SK-N-SH (cell line): Measurements from ENCODE around the gene ZNF646. TPM values are rescaled to one million over a fixed set of nuclear protein-coding genes. Genes with fewer than 3 reads are reported as not detected.

ENCODE experiments used
- CTCF ChIA-PET: fragments of 300-600, 350-600 bp; formaldehyde crosslinking; extraction: SDS; loops from one replicate; lab custom pipeline; 2021; lab: Yijun Ruan, JAX
- POLR2A ChIA-PET: fragments of 350-600 bp; sonication (Branson Sonifier 250); formaldehyde crosslinking; extraction: SDS; loops from one replicate; lab custom pipeline; 2020; ENCODE audit warnings: antibody characterized with exemption, inconsistent platforms; lab: Yijun Ruan, JAX
- DNase-seq: peaks from one replicate; pipeline ENCODE4 v3.0.0; 2012
- H2AFZ ChIP-seq: fragments of 200-600 bp; sonication (generic); 2 replicates; pipeline ENCODE4 v1.8.1; 2016; ENCODE audit warnings: antibody characterized with exemption, mild to moderate bottlenecking, low read depth
- H3F3A ChIP-seq: fragments of 200-600 bp; sonication (generic); replicated peaks from 2 replicates; pipeline ENCODE3; 2016; ENCODE audit warnings: antibody characterized with exemption, mild to moderate bottlenecking; ENCODE audit not compliant: insufficient read depth
- H3K27ac ChIP-seq, 2 experiments: fragments of 200-500 bp in 1 of 2; fragments of 200-600 bp in 1 of 2; sonication (Bioruptor generic) in 1 of 2; sonication (generic), shearing (Covaris generic) in 1 of 2; 2 replicates each; pipeline versions ENCODE4 v1.5.1 to v1.6.1; 2014 to 2016; ENCODE audit warnings: low read depth in 2 of 2, inconsistent platforms in 1 of 2, low read length in 1 of 2, mild to moderate bottlenecking in 1 of 2, mixed read lengths in 1 of 2
- H3K27me3 ChIP-seq: fragments of 200-600 bp; sonication (generic), shearing (Covaris generic); 2 replicates; pipeline ENCODE4 v1.6.1; 2016; ENCODE audit warnings: mixed run types; ENCODE audit not compliant: insufficient read depth
- H3K36me3 ChIP-seq, 2 experiments: fragments of 200-500 bp in 1 of 2; fragments of 200-600 bp in 1 of 2; sonication (Bioruptor generic) in 1 of 2; sonication (generic) in 1 of 2; replicated peaks in 1 of 2; 2 replicates each; pipeline versions ENCODE3 to v1.5.1; 2014 to 2016; ENCODE audit warnings: low read length in 1 of 2, mild to moderate bottlenecking in 1 of 2; ENCODE audit not compliant: insufficient read depth in 2 of 2, control insufficient read depth in 1 of 2
- H3K4me1 ChIP-seq, 2 experiments: fragments of 200-500 bp in 1 of 2; fragments of 200-600 bp in 1 of 2; sonication (Bioruptor generic) in 1 of 2; sonication (generic), shearing (Covaris generic) in 1 of 2; 2 replicates each; pipeline versions ENCODE4 v1.5.1 to v1.6.1; 2014 to 2016; ENCODE audit warnings: low read depth in 1 of 2, low read length in 1 of 2, mixed run types in 1 of 2; ENCODE audit not compliant: insufficient read depth in 2 of 2, control insufficient read depth in 1 of 2
- H3K4me2 ChIP-seq: fragments of 200-600 bp; sonication (generic), shearing (Covaris generic); 2 replicates; pipeline ENCODE4 v1.6.1; 2017; ENCODE audit warnings: mixed run types
- H3K4me3 ChIP-seq, 2 experiments: fragments of 200-500 bp in 1 of 2; fragments of 200-600 bp in 1 of 2; sonication (Bioruptor generic) in 1 of 2; sonication (generic), shearing (Covaris generic) in 1 of 2; 2 replicates each; pipeline versions ENCODE4 v1.5.1 to v1.8.1; 2014 to 2016; ENCODE audit warnings: low read depth in 2 of 2, inconsistent platforms in 1 of 2, low read length in 1 of 2, mild to moderate bottlenecking in 1 of 2, mixed read lengths in 1 of 2, moderate library complexity in 1 of 2
- H3K79me2 ChIP-seq: fragments of 200-600 bp; sonication (generic); 2 replicates; pipeline ENCODE4 v1.8.1; 2017; ENCODE audit warnings: mild to moderate bottlenecking; ENCODE audit not compliant: insufficient read depth
- H3K9ac ChIP-seq: fragments of 200-600 bp; sonication (generic); 2 replicates; pipeline ENCODE4 v1.6.1; 2017; ENCODE audit warnings: mixed run types
- H3K9me2 ChIP-seq: fragments of 200-600 bp; sonication (generic); 2 replicates; pipeline ENCODE4 v1.6.1; 2017; ENCODE audit warnings: mixed run types
- H3K9me3 ChIP-seq: fragments of 200-600 bp; sonication (generic); 2 replicates; pipeline ENCODE4 v1.6.1; 2017; ENCODE audit warnings: mixed run types, mild to moderate bottlenecking, moderate library complexity
- H4K20me1 ChIP-seq: fragments of 200-600 bp; sonication (generic); 2 replicates; pipeline ENCODE4 v1.6.1; 2017; ENCODE audit warnings: mild to moderate bottlenecking, mixed run types; ENCODE audit not compliant: insufficient read depth
- EP300 ChIP-seq, 2 experiments: IDR thresholded peaks; 2 replicates each; pipeline versions ENCODE4 v1.4.0 to v1.6.1; 2012; ENCODE audit warnings: borderline replicate concordance in 1 of 2, low read depth in 1 of 2, low read length in 1 of 2
- EZH2phosphoT487 ChIP-seq: fragments of 200-600 bp; sonication (generic); IDR thresholded peaks from 2 replicates; pipeline ENCODE4 v1.6.1; 2017; ENCODE audit warnings: low read depth, mixed run types, mild to moderate bottlenecking, antibody characterized with exemption, moderate library complexity, borderline replicate concordance
- FOXJ3 ChIP-seq: sonication (generic); formaldehyde crosslinking; IDR thresholded peaks from 2 replicates; pipeline ENCODE4 v1.5.1; 2020; ENCODE audit warnings: mild to moderate bottlenecking, missing genetic modification reagents
- GABPA ChIP-seq: IDR thresholded peaks from 2 replicates; pipeline ENCODE4 v1.4.0; 2012; ENCODE audit warnings: low read depth, mild to moderate bottlenecking
- GATA2 ChIP-seq: sonication (generic); formaldehyde crosslinking; IDR thresholded peaks from 2 replicates; pipeline ENCODE4 v1.5.0; 2020; ENCODE audit warnings: mild to moderate bottlenecking, missing genetic modification reagents
- JUND ChIP-seq: IDR thresholded peaks from 2 replicates; pipeline ENCODE4 v1.4.0; 2012
- MAX ChIP-seq: IDR thresholded peaks from 2 replicates; pipeline ENCODE4 v1.4.0; 2012; ENCODE audit warnings: low read depth
- MEF2A ChIP-seq: IDR thresholded peaks from 2 replicates; pipeline ENCODE4 v1.4.0; 2012; ENCODE audit warnings: low read depth, borderline replicate concordance
- MXI1 ChIP-seq: IDR thresholded peaks from 2 replicates; pipeline ENCODE4 v1.6.1; 2012; ENCODE audit warnings: mild to moderate bottlenecking, low read depth, low read length, improper control_type of control experiment
- NFIC ChIP-seq: IDR thresholded peaks from 2 replicates; pipeline ENCODE4 v1.4.0; 2012; ENCODE audit warnings: borderline replicate concordance
- POLR2AphosphoS5 ChIP-seq: IDR thresholded peaks from 2 replicates; pipeline ENCODE4 v1.6.1; 2012; ENCODE audit warnings: low read depth, low read length
- RAD21 ChIP-seq: IDR thresholded peaks from 2 replicates; pipeline ENCODE4 v1.6.1; 2012; ENCODE audit warnings: mild to moderate bottlenecking, low read length
- RXRA ChIP-seq: IDR thresholded peaks from 2 replicates; pipeline ENCODE4 v1.4.0; 2012; ENCODE audit warnings: low read depth, mild to moderate bottlenecking, borderline replicate concordance
- SIN3A ChIP-seq: IDR thresholded peaks from 2 replicates; pipeline ENCODE4 v1.6.1; 2012; ENCODE audit warnings: low read depth, mild to moderate bottlenecking, low read length, moderate library complexity, borderline replicate concordance
- TAF1 ChIP-seq: IDR thresholded peaks from 2 replicates; pipeline ENCODE4 v1.6.1; 2012; ENCODE audit warnings: low read depth, mild to moderate bottlenecking, low read length, moderate library complexity, borderline replicate concordance
- TCF12 ChIP-seq: IDR thresholded peaks from 2 replicates; pipeline ENCODE4 v1.4.0; 2012
- TEAD4 ChIP-seq: IDR thresholded peaks from 2 replicates; pipeline ENCODE4 v1.4.0; 2012; ENCODE audit warnings: mild to moderate bottlenecking, borderline replicate concordance; ENCODE audit not compliant: insufficient read depth
- YY1 ChIP-seq: IDR thresholded peaks from 2 replicates; pipeline ENCODE4 v1.4.0; 2012; ENCODE audit warnings: low read depth, mild to moderate bottlenecking
- WGBS: methylation state at CpG from one replicate; pipeline ENCODE4 v1.1.6; 2017; ENCODE audit warnings: low lambda C conversion rate; 5-methylcytosine and 5-hydroxymethylcytosine counted together
- polyA plus RNA-seq, 3 experiments: library from polyadenylated mRNA; depleted of rRNA; stranded (reverse); fragments of >200 nt; gene quantifications; 2 replicates each; pipeline ENCODE4 v1.2.3, GENCODE V29; 2012
- TF ChIP-seq, protein P1 (sequence below): fragments of 150-350 bp; IDR thresholded peaks from 2 replicates; pipeline ENCODE4 v1.6.1; 2017; ENCODE audit warnings: antibody characterized with exemption, low read length, low read depth, borderline replicate concordance
- TF ChIP-seq, protein P2 (sequence below): IDR thresholded peaks from 2 replicates; pipeline ENCODE4; 2012
- TF ChIP-seq, protein P3 (sequence below): fragments of 200-600 bp; sonication (generic); IDR thresholded peaks from 2 replicates; pipeline ENCODE4 v1.6.1; 2017; ENCODE audit warnings: antibody characterized with exemption, mild to moderate bottlenecking, moderate library complexity
- TF ChIP-seq, protein P4 (sequence below): IDR thresholded peaks from 2 replicates; pipeline ENCODE4 v1.4.0; 2012; ENCODE audit warnings: low read depth, borderline replicate concordance

Gene ZNF646, protein sequence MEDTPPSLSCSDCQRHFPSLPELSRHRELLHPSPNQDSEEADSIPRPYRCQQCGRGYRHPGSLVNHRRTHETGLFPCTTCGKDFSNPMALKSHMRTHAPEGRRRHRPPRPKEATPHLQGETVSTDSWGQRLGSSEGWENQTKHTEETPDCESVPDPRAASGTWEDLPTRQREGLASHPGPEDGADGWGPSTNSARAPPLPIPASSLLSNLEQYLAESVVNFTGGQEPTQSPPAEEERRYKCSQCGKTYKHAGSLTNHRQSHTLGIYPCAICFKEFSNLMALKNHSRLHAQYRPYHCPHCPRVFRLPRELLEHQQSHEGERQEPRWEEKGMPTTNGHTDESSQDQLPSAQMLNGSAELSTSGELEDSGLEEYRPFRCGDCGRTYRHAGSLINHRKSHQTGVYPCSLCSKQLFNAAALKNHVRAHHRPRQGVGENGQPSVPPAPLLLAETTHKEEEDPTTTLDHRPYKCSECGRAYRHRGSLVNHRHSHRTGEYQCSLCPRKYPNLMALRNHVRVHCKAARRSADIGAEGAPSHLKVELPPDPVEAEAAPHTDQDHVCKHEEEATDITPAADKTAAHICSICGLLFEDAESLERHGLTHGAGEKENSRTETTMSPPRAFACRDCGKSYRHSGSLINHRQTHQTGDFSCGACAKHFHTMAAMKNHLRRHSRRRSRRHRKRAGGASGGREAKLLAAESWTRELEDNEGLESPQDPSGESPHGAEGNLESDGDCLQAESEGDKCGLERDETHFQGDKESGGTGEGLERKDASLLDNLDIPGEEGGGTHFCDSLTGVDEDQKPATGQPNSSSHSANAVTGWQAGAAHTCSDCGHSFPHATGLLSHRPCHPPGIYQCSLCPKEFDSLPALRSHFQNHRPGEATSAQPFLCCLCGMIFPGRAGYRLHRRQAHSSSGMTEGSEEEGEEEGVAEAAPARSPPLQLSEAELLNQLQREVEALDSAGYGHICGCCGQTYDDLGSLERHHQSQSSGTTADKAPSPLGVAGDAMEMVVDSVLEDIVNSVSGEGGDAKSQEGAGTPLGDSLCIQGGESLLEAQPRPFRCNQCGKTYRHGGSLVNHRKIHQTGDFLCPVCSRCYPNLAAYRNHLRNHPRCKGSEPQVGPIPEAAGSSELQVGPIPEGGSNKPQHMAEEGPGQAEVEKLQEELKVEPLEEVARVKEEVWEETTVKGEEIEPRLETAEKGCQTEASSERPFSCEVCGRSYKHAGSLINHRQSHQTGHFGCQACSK (N-terminal part only)
- polyA plus RNA-seq (2012; rRNA removed), result 2.7 and 3.4 TPM in 2 replicates
- polyA plus RNA-seq (2012; cell fraction: cytosol; rRNA removed), result 1.2 and 2.1 TPM in 2 replicates
- 8.2 and 8.8 TPM in 2 replicates for polyA plus RNA-seq (2012; cell fraction: nucleus; rRNA removed)

GRCh38 chr16:31073970-31074813 is at the start of gene ZNF646, which contains the start of gene ZNF668:
TSS of gene ZNF646 (plus strand) at chr16:31074422. CDS start at chr16:31076325, 1,903 bp downstream.
TSS of gene ZNF668 (minus strand) at chr16:31074240. CDS start at chr16:31064459, 9,781 bp downstream.
- under 1% methylated on average over 48 of the region's 48 CpGs for WGBS
- H3K36me3 ChIP-seq, result peaks cover 16 to 33% of the 10 kb centered on the region in 2 experiments
- H3K27me3 ChIP-seq, result no peaks in the 10 kb centered on the region
- no peaks in the 10 kb centered on the region for H3K9me2 ChIP-seq
- peaks cover 5 to 14% of the 10 kb centered on the region in 2 experiments; a peak in 3 of 4 replicates for H3K4me1 ChIP-seq
- H3F3A ChIP-seq, result peaks cover 7% of the 10 kb centered on the region
- ChIA-PET CTCF (interaction anchor here (1.5 to 4.3 kb wide), 4 partner anchors 47 to 120 kb away, joined by 6 to 19 read pairs (median 6); partner anchors contain the start of gene HSD3B7), POLR2A (interaction anchor here (0.6 to 2.7 kb wide), 17 partner anchors 10 to 386 kb away, joined by 3 to 22 read pairs (median 5); partner anchors contain the start of genes FUS, HSD3B7, KAT8 and PRSS53)
- peak within 1 kb of the TSS; percentile 90 to 95 for H3K4me3 ChIP-seq
- 0 out of 2 replicates have a peak, but pooled peaks cover 4% of the 10 kb centered on the region for H4K20me1 ChIP-seq
- H3K79me2 ChIP-seq, result peaks cover 89% of the 10 kb centered on the region
- peak within 1 kb of the TSS; percentile 95 for H3K9ac ChIP-seq
- H3K27ac ChIP-seq, result peak within 1 kb of the TSS; percentile 94 to 95
- H2AFZ ChIP-seq, result peak within 1 kb of the TSS; percentile 83
- peak within 1 kb of the TSS; percentile 93 for H3K4me2 ChIP-seq
- no peaks in the 10 kb centered on the region for H3K9me3 ChIP-seq
- peak; percentile 92 for DNase-seq
- TF ChIP-seq, protein P1, sequence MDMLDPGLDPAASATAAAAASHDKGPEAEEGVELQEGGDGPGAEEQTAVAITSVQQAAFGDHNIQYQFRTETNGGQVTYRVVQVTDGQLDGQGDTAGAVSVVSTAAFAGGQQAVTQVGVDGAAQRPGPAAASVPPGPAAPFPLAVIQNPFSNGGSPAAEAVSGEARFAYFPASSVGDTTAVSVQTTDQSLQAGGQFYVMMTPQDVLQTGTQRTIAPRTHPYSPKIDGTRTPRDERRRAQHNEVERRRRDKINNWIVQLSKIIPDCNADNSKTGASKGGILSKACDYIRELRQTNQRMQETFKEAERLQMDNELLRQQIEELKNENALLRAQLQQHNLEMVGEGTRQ, result no peak
- TF ChIP-seq NFIC (0 out of 2 replicates have a peak, but pooled peaks have one; percentile 14), JUND (no peak), TCF12 (no peak), GATA2 (no peak), TAF1 (peak; percentile 75; the same call in 1 of the 2 replicates), RAD21 (no peak; the same call in 1 of the 2 replicates), MEF2A (no peak), POLR2AphosphoS5 (peak; percentile 94), YY1 (peak; percentile 23; the same call in 1 of the 2 replicates), SIN3A (peak; percentile 91; the same call in 1 of the 2 replicates), TEAD4 (no peak), MAX (peak; percentile 93), GABPA (peak; percentile 99), EZH2phosphoT487 (no peak), FOXJ3 (CRISPR knock-in tag) (no peak), RXRA (no peak), EP300 (IDR thresholded peaks at IDR 0.05; ENCODE audit: borderline replicate concordance in 1 of 2, low read depth in 1 of 2, low read length in 1 of 2) (peak in 1 of 2 experiments; percentile 13; a peak in 1 of 4 replicates), MXI1 (peak; percentile 86)
- TF ChIP-seq, protein P2, sequence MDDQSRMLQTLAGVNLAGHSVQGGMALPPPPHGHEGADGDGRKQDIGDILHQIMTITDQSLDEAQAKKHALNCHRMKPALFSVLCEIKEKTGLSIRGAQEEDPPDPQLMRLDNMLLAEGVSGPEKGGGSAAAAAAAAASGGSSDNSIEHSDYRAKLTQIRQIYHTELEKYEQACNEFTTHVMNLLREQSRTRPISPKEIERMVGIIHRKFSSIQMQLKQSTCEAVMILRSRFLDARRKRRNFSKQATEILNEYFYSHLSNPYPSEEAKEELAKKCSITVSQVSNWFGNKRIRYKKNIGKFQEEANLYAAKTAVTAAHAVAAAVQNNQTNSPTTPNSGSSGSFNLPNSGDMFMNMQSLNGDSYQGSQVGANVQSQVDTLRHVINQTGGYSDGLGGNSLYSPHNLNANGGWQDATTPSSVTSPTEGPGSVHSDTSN, result no peak
- TF ChIP-seq, protein P3, sequence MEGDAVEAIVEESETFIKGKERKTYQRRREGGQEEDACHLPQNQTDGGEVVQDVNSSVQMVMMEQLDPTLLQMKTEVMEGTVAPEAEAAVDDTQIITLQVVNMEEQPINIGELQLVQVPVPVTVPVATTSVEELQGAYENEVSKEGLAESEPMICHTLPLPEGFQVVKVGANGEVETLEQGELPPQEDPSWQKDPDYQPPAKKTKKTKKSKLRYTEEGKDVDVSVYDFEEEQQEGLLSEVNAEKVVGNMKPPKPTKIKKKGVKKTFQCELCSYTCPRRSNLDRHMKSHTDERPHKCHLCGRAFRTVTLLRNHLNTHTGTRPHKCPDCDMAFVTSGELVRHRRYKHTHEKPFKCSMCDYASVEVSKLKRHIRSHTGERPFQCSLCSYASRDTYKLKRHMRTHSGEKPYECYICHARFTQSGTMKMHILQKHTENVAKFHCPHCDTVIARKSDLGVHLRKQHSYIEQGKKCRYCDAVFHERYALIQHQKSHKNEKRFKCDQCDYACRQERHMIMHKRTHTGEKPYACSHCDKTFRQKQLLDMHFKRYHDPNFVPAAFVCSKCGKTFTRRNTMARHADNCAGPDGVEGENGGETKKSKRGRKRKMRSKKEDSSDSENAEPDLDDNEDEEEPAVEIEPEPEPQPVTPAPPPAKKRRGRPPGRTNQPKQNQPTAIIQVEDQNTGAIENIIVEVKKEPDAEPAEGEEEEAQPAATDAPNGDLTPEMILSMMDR, result no peak; the same call in 1 of the 2 replicates
- TF ChIP-seq, protein P4, sequence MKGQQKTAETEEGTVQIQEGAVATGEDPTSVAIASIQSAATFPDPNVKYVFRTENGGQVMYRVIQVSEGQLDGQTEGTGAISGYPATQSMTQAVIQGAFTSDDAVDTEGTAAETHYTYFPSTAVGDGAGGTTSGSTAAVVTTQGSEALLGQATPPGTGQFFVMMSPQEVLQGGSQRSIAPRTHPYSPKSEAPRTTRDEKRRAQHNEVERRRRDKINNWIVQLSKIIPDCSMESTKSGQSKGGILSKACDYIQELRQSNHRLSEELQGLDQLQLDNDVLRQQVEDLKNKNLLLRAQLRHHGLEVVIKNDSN, result no peak
